GM19240 (cell line): ENCODE data around the gene FAM136A.
A peak's percentile ranks its signal among the peaks of the same experiment; 100 is the strongest.
"Not testable (repeated sequence)": the region's sequence is repeated elsewhere in the genome, so short reads cannot be mapped to it uniquely, and the experiment has no call there.

Source experiments
- DNase-seq: peaks from one replicate; pipeline ENCODE4 v3.0.0; 2011; ENCODE audit warnings: low spot score; ENCODE audit not compliant: insufficient read length

Gene FAM136A

DNA sequence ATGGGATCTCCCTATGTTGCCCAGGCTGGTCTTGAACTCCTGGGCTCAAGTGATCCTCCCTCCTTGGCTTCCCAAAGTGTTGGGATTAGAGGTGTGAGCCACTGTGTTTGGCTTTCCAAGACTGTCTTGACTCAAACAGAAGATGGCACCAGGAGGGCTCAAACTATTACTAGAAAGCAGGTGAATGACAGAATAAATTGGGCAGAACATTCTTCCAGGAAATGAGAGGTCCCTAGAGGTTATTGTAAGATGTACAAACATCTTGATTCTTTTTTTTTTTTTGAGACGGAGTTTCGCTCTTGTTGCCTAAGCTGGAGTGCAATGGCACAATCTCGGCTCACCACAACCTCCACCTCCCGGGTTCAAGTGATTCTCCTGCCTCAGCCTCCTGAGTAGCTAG lies 4.0 kb downstream of the FAM136A start:
- DNase-seq, result not testable (repeated sequence)

DNA sequence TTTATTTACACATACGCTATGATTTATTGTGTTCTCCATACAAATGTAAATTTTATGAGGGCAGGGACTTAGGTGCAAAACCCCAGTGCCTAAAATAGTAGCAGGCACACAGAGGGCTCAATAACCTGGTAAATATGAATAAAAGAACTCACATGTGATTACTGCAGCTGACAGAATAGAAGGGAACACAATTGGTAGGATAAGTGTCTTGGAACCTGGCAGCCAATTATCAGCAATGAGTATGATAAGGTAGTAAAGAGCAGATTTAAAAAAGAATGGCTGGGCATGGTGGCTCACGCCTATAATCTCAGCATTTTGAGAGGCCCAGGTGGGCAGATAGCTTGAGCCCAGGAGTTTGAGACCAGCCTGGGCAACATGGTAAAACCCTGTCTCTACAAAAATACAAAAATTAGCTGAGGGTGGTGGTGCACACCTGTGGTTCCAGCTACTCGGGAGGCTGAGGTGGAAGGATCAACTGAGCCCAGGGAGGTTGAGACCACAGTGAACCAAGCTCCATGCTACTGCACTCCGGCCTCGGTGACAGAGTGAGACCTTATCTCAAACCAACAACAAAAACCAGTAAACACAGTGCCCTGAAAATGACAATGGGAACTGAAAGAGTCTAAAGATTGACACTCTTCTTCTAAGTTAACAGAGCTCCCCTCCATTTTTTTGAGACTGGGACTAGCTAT lies 18.2 kb downstream of the FAM136A start:
- DNase-seq, result no peak

DNA sequence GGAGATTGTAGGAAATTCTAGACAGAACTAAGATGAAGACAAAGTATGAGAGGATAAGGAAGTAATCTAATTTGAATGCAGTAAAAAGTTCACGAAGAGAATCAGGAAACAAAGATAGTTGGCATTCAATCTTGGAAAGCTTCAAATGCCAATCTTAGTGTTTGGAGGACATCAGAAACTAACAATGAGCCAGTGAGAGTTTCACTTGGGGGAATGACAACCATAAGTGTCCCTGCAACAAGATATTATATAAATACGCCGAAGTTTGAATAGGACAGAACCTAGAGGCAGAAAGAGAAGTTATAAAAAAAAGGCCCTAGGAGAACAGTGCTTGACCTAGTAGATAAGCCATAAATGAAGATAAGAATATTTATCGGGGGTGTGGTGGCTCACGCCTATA lies 19.4 kb downstream of the FAM136A start:
- DNase-seq, result no peak

DNA sequence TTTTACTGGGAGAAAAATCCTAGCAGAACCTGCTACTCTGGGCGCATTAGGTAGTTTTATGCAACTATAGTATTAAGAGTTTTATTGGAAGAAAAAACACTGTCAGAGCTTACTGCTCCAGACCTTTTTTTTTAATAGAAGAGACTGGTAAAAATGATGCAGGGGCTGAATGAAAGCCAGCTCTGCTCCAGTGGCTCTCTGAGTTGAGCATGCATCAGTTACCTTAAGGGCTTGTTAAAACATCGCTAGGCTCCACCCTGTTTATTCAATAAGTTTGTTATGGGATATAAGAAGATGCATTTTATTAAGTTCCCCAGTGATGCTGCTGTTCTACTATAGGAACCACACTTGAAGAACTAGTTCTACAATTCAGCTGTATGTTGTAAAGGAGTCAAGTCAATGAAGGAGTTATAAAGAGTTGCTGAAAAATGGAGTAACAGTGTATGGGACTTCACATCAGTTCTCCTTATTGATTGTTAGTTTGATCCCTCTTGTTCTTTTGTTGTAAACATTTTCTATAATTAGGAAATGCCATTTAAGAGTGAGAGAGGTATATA lies 21.5 kb downstream of the FAM136A start:
- no peak for DNase-seq

DNA sequence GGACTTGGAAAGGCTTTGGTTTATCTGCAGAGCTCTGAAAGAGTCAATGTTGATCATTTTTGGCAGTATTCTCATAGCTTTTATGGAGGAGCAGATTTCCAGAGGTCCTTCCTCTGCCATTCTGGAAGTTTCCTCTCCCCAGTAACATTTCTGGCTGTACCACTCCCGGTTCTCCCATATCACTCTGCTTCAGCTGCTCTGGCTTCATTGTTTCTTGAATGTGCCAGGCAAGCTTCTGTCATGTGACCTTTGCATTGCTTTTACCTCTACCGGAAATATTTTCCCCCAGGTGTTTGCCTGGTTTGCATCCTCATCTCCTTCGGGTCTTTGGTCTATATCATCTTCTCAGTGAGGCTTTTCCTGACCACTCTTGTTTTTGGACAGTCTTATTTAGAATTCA lies 31.5 kb downstream of the FAM136A start:
- no peak for DNase-seq

DNA sequence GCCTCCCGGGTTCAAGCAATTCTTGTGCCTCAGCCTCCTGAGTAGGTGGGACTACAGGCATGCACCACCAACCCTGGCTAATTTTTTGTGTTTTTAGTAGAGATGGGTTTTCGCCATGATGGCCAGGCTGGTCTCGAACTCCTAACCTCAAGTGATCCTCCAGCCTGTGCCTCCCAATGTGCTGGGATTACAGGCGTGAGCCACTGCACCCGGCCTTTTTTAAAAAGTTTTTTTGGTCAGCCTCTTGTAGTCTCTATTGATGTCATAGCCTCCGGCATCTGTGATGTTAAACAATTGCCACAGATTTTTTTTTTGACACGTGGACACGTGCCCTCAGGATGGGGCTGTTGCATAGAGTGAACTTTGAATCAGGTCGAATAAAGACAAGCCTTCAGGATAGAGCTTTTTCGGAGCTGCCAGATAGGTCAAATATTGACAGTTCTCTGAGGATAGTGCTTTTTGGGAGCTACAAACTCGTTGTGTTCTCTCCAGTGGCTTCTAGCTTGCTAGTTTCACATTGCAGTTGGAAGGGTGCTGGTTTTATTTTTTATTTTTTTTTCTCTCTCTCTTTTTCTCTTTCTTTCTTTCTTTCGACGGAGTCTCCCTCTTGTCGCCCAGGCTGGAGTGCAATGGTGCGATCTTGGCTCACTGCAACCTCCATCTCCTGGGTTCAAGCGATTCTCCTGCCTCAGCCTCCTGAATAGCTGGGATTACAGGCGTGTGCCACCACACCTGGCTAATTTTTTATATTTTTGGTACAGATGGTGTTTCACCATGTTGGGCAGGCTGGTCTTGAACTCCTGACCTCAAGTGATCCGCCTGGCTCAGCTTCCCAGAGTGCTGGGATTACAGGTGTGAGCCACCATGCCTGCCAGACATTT lies 32.2 kb downstream of the FAM136A start:
- DNase-seq, result not testable (repeated sequence)

DNA sequence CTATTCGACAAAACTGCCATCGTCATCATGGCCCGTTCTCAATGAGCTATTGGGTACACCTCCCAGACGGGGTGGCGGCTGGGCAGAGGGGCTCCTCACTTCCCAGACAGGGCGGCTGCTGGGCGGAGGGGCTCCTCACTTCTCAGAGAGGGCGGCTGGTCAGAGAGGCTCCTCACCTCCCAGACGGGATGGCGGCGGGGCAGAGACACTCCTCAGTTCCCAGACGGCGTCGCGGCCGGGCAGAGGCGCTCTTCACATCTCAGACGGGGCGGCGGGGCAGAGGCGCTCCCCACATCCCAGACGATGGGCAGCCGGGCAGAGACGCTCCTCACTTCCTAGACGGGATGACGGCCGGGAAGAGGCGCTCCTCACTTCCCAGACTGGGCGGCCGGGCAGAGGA lies 34.9 kb downstream of the FAM136A start:
- DNase-seq, result not testable (repeated sequence)

DNA sequence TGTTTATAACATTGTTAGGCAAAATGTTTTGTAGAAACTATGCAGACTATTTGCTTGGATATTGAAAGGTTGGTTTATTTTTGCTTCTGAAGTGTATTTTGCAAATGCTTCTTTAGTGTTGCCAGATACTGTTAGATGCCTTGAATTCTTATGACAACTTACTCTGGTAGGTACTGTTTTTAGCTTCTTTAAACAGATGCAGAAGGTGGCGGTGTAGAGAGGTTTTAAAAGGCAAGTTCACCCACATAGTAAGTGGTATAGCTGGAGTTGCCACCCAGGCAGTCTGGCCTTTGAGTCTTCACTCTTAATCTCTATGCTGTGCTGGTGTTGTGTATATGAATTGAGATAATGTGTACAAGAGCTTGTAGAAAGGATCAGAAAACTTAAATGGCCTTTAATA lies 40.4 kb downstream of the FAM136A start:
- no peak for DNase-seq

DNA sequence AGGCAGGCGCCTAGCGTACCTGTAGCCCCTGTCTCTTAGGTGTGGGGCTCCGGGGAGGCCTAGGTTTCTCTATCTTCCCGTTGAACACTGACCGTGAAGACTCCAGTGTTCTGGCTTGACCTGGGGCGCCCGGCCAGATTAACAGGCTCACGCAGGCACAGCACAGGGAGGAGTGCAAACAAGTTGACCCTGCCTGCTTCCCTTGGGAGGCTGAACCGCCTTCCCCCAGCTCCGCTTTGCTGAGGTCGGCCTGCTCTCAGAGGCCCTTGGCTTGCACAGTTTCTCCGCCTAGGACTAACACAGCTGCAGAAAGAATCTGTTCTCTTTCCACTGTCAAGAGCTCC lies 43.4 kb downstream of the FAM136A start:
- no peak for DNase-seq

DNA sequence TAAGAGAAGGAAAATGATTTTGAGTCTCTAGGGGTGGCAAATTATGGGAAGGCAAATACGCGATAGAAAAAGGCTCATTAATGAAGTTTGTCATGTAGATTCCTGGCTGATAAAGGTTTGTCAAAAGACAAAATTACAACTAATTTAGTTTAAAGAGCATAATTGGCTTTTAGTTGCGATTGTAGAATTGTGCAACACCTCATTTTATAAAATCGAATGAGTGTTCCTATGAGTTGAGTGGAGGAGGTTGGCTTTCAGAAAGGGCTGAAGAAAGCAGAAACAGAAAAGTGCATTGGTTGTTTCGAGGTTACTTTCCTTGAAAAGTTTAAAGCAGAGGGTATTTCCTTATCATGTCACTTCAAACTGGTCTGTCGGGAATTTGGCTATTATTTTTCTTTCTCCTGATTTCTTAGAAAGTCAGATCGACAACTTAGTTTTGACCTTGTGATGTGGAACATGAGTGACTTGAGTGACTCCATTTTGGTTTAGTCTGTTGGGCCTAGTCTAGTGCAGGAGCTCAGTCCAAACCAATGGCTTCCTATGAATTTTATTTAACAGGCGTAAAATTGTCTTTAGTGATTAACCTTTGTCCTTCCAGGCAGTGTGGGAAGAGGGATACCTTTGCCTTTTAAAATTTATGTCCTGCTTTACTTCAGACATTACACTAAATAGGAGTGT lies 46.1 kb downstream of the FAM136A start:
- no peak for DNase-seq

DNA sequence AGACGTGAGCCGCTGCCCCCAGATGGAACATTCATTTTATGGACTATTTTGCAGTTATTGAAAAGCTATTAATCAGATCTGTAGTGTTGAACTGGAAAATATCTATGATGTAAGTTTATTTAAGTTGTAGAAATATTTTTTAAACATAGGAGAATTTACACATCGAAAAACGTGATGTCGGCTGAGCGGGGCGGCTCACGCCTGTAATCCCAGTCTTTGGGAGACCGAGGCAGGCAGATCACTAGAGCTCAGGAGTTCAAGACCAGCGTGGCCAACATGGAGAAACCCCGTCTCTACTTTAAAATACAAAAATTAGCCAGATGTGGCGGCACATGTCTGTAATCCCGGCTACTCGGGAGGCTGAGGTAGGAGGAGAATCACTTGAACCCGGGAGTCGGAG lies 51.4 kb downstream of the FAM136A start:
- DNase-seq, result no peak

DNA sequence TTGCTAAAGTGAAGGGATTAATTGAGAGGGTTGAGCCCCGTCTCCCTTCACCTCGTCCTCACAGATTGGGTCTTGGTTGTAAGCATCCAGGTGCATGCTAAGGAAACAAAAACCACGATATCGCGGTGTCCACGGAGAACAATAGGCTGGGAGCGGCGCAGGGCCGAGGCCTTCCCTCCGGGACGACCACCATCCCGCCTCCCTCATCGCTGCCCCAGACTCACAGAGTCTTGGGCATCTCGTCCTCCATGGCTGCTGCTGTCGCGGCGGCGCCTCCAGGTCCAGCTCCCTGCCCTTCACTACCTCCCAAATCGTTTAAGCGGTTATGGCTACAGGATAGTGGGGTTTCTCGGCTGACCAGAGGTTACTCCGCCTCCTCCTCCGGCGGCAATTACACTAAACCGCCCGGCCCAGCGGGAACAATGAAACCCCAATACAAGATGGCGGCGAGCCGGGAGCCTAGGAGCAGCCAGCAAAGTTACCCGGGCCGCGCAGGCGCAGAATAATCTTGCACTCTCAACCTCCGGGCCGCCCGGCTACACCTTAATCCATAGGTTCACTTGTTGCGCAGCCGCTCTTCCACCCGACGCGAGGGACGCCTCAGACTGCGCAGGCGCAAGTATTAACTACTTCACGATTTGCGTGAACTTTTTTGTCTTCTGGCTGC lies 53.6 kb downstream of the FAM136A start, which contains the start of gene TIA1:
Gene TIA1 (minus strand): TSS at position 448 of the 667 bp plus-strand sequence. CDS start 198 bp downstream, at position 250.
- DNase-seq, result peak; percentile 90

DNA sequence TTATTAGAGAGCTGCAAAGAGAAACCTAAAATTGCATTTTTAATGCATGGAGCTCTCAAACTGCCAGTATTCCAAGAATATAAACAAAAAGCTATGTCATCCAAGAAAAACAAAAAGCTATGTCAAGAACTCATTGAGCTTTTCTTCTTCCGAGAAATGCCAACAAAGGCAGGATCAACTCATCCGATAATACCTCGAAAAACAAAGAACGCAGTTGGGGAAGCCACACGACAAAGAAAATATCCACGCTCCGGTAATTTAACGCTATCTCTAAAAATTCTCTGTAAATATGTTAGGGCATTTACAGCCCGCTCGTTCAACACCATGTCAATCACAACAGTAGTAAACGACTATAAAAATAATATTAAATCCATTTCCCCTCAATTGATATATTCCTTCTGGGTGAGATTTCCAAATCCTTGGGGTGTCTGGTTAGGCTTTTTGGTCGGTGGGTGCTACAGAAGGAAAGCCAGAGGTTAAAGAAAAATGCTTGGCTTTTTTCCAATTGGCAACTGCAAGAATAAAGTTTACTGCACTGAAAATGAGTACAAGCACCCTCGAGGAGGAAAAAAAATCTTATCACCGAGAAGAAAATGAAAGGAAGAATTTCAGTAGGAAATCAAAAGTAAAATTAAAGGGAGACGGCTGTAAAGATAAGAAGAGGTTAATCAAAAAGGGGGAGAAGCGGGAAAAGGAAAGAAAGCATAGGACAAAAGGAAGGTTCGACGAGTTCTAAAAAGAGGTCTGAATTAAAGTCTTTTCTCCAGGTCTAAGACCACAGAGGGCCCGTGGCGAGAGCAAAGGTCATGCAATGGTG lies 54.3 kb downstream of the FAM136A start:
- DNase-seq, result no peak
